ENCODE data around the gene MPIG6B.

The MPIG6B gene

GRCh38 chr6:31701666-31702404, 21.3 kb upstream of the MPIG6B start:
- TF ChIP-seq, protein P1, sequence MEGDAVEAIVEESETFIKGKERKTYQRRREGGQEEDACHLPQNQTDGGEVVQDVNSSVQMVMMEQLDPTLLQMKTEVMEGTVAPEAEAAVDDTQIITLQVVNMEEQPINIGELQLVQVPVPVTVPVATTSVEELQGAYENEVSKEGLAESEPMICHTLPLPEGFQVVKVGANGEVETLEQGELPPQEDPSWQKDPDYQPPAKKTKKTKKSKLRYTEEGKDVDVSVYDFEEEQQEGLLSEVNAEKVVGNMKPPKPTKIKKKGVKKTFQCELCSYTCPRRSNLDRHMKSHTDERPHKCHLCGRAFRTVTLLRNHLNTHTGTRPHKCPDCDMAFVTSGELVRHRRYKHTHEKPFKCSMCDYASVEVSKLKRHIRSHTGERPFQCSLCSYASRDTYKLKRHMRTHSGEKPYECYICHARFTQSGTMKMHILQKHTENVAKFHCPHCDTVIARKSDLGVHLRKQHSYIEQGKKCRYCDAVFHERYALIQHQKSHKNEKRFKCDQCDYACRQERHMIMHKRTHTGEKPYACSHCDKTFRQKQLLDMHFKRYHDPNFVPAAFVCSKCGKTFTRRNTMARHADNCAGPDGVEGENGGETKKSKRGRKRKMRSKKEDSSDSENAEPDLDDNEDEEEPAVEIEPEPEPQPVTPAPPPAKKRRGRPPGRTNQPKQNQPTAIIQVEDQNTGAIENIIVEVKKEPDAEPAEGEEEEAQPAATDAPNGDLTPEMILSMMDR (conservative IDR thresholded peaks at IDR 0.05; ENCODE audit: low read depth, low read length) = no peak
- peak; percentile 53 for DNase-seq (ENCODE audit: low read depth)
- peak overlapping the region; percentile 78 for H3K4me3 ChIP-seq (ENCODE audit: low read depth, low read length)

- no peak for DNase-seq (ENCODE audit: low read depth)
- TF ChIP-seq, protein P1 (conservative IDR thresholded peaks at IDR 0.05; ENCODE audit: low read depth, low read length) = no peak
- H3K4me3 ChIP-seq (ENCODE audit: low read depth, low read length) = peak overlapping the region; percentile 78
Observed at GRCh38 chr6:31702405-31702818, 20.8 kb upstream of the MPIG6B start.

GRCh38 chr6:31702819-31703716, 20.1 kb upstream of the MPIG6B start, which contains the start of gene ABHD16A:
ABHD16A (minus strand) TSS chr6:31703324; CDS start chr6:31703281, 43 bp downstream.
- peak within 1 kb of the TSS; percentile 78 for H3K4me3 ChIP-seq (ENCODE audit: low read depth, low read length)
- TF ChIP-seq, protein P1 (conservative IDR thresholded peaks at IDR 0.05; ENCODE audit: low read depth, low read length) = no peak
- peak; percentile 99 for DNase-seq (ENCODE audit: low read depth)

DNA sequence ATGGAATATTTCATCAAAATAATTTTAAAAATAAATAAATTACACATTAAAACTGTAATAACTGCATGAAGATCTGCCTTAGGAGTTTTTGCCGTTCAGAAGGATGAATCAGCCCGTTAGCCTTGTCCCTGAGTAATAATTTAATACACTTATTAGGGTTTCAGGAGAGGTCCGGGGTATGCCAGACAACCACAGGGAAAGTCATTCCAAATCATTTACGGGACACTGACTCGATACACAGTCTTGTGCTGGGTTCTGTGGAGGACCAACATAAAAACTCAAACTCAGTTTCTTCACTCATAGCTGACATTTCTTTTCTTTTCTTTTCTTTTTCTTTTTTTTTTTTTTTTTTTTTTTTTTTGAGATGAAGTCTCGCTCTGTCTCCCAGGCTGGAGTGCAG, 17.2 kb upstream of the MPIG6B start:
- H3K4me3 ChIP-seq (ENCODE audit: low read depth, low read length) = no peak overlapping the region
- TF ChIP-seq, protein P1 (conservative IDR thresholded peaks at IDR 0.05; ENCODE audit: low read depth, low read length) = no peak
- DNase-seq (ENCODE audit: low read depth) = no peak

- TF ChIP-seq, protein P1 (conservative IDR thresholded peaks at IDR 0.05; ENCODE audit: low read depth, low read length) = no peak
- H3K4me3 ChIP-seq (ENCODE audit: low read depth, low read length) = no peak within 1 kb of the TSS
- DNase-seq (ENCODE audit: low read depth) = no peak
Observed at GRCh38 chr6:31706599-31706998, 16.6 kb upstream of the MPIG6B start, which contains the start of gene LY6G6F. LY6G6F (plus strand) TSS chr6:31706866; CDS start chr6:31706907, 41 bp downstream.

DNA sequence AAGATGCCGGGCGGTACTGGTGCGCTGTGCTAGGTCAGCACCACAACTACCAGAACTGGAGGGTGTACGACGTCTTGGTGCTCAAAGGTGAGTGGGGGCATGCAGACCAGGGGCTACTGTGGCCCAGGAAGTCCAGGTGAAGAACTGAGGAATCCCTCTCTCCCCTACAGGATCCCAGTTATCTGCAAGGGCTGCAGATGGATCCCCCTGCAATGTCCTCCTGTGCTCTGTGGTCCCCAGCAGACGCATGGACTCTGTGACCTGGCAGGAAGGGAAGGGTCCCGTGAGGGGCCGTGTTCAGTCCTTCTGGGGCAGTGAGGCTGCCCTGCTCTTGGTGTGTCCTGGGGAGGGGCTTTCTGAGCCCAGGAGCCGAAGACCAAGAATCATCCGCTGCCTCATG, 15.5 kb upstream of the MPIG6B start:
- DNase-seq (ENCODE audit: low read depth) = no peak
- TF ChIP-seq, protein P1 (conservative IDR thresholded peaks at IDR 0.05; ENCODE audit: low read depth, low read length) = no peak
- no peak overlapping the region for H3K4me3 ChIP-seq (ENCODE audit: low read depth, low read length)
